Measurements from ENCODE around the gene ADAMTS13. TPM values are rescaled to one million over a fixed set of nuclear protein-coding genes. Genes with fewer than 3 reads are reported as not detected.

The ADAMTS13 gene
- total and polyA plus RNA-seq, 2 donors (not counting 3 experiments of a cell fraction or from before 2014, with no cell fraction given): 1.5 to 2.5 TPM

DNA sequence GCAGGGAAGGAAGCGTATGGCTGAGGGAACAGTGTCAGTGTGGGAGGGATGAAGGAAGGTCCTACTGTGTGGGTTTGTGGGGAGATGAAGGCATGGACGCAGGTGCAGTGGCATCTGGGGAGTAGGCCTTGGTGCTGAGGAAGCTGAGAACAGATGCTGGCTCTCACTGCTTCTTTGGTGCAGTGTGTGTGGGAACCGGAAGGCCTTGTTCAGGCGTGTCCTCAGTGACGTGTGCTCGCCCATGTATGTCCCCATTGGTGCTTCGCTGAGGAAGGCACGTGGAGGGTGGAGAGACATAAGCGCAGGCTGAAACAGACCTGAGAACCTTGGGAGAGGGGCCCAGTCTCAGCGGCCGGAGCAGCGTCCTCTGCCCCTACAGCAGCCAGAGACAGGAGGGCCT lies 18.7 kb downstream of the ADAMTS13 start:
- no TSS peak for BruUV-seq (replicated peaks)

More for the DNA sequence above, 18.7 kb downstream of the ADAMTS13 start:
- H4K20me1 ChIP-seq (replicated peaks; ENCODE audit: control insufficient read depth, extremely low read depth, insufficient read depth, low read length): no peaks in the 10 kb centered on the region
- ChIA-PET POLR2A (no interaction called here), CTCF (no interaction called here)
- H3K4me3 ChIP-seq (replicated peaks in 1 of 3; ENCODE audit: insufficient read depth in 1 of 3, low read depth in 1 of 3, low read length in 3 of 3): no peak overlapping the region
- no peak overlapping the region for H3K27ac ChIP-seq (ENCODE audit: insufficient read depth, low read depth, low read length)
- FAIRE-seq (no peak), DNase-seq (ENCODE audit: low read depth, low spot score) (no peak)
- no peaks in the 10 kb centered on the region for H3K79me2 ChIP-seq (ENCODE audit: control insufficient read depth, insufficient read depth, low read length)
- no peak overlapping the region for H3K9ac ChIP-seq (replicated peaks; ENCODE audit: extremely low read depth, insufficient read depth, low read length)
- H3K9me3 ChIP-seq (replicated peaks; ENCODE audit: control insufficient read depth, insufficient read depth, low read length): no peaks in the 10 kb centered on the region
- H3K36me3 ChIP-seq (ENCODE audit: control insufficient read depth in 2 of 2, extremely low read depth in 1 of 2, insufficient read depth in 2 of 2, low read length in 2 of 2): no peaks in the 10 kb centered on the region
- no peaks in the 10 kb centered on the region for H3K9me1 ChIP-seq (replicated peaks; ENCODE audit: control insufficient read depth, extremely low read depth, insufficient read depth, low read length)
- intact Hi-C loops (cut with micrococcal nuclease): no loop called here
- no peak for TF ChIP-seq MYC (IDR thresholded peaks at IDR 0.05; ENCODE audit: low read depth, low read length)
- no peak for TF ChIP-seq GATA2 (IDR thresholded peaks at IDR 0.05; ENCODE audit: insufficient read depth, insufficient read length, low read depth, low read length)
- TF ChIP-seq FOS (IDR thresholded peaks at IDR 0.05; ENCODE audit: borderline replicate concordance, insufficient read depth, low read length): no peak
- no peak for TF ChIP-seq EZH2 (IDR thresholded peaks at IDR 0.05; ENCODE audit: borderline replicate concordance, low read depth, low read length, severe bottlenecking)
- TF ChIP-seq POLR2AphosphoS5 (IDR thresholded peaks at IDR 0.05; ENCODE audit: insufficient read depth, low read depth, low read length): no peak
- TF ChIP-seq JUN (IDR thresholded peaks at IDR 0.05; ENCODE audit: borderline replicate concordance, insufficient read depth, insufficient read length, low read depth): no peak
- TF ChIP-seq, protein P1, sequence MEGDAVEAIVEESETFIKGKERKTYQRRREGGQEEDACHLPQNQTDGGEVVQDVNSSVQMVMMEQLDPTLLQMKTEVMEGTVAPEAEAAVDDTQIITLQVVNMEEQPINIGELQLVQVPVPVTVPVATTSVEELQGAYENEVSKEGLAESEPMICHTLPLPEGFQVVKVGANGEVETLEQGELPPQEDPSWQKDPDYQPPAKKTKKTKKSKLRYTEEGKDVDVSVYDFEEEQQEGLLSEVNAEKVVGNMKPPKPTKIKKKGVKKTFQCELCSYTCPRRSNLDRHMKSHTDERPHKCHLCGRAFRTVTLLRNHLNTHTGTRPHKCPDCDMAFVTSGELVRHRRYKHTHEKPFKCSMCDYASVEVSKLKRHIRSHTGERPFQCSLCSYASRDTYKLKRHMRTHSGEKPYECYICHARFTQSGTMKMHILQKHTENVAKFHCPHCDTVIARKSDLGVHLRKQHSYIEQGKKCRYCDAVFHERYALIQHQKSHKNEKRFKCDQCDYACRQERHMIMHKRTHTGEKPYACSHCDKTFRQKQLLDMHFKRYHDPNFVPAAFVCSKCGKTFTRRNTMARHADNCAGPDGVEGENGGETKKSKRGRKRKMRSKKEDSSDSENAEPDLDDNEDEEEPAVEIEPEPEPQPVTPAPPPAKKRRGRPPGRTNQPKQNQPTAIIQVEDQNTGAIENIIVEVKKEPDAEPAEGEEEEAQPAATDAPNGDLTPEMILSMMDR (IDR thresholded peaks at IDR 0.05; ENCODE audit: extremely low read depth in 1 of 2, insufficient read depth in 1 of 2, low read depth in 1 of 2, low read length in 2 of 2): no peak
- TF ChIP-seq POLR2A (IDR thresholded peaks at IDR 0.05; ENCODE audit: low read depth, low read length): no peak
- TF ChIP-seq, protein P2, sequence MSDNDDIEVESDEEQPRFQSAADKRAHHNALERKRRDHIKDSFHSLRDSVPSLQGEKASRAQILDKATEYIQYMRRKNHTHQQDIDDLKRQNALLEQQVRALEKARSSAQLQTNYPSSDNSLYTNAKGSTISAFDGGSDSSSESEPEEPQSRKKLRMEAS (IDR thresholded peaks at IDR 0.05; ENCODE audit: insufficient read depth, insufficient read length): no peak
- H3K4me1 ChIP-seq (ENCODE audit: control insufficient read depth, extremely low read depth, insufficient read depth, low read length): no peaks in the 10 kb centered on the region
- no peak overlapping the region for H3K4me2 ChIP-seq (ENCODE audit: insufficient read depth, low read length)
- no peaks in the 10 kb centered on the region for H3K27me3 ChIP-seq (ENCODE audit: control insufficient read depth in 2 of 2, insufficient read depth in 2 of 2, low read length in 2 of 2)
- dilution Hi-C loops (cut with MboI; ENCODE audit: extremely low pct_ligation_motif_present, low sequenced_read_pairs): no loop called here
- H2AFZ ChIP-seq (ENCODE audit: low read depth, low read length): no peak overlapping the region

Measured in endothelial cell of umbilical vein (primary cell).